Measurements from ENCODE around the gene TNK2. TPM values are rescaled to one million over a fixed set of nuclear protein-coding genes. Genes with fewer than 3 reads are reported as not detected.
"Not testable (repeated sequence)": the region's sequence is repeated elsewhere in the genome, so short reads cannot be mapped to it uniquely, and the experiment has no call there.

The TNK2 gene
- total and polyA plus RNA-seq, 9 donors = 25.6 to 135 (median 103) TPM

GRCh38 chr3:195921334-195921791 is 13.0 kb upstream of the TNK2 start:
- Histone ChIP-seq H3K36me3 (ENCODE audit: control insufficient read depth, insufficient read depth, low read length) (no peaks in the 10 kb centered on the region), H3K4me3 (ENCODE audit: low read length) (no peak overlapping the region), H3K27me3 (ENCODE audit: control insufficient read depth, insufficient read depth, low read length) (peaks cover 7% of the 10 kb centered on the region), H3K9me3 (replicated peaks; ENCODE audit: control insufficient read depth, low read depth, low read length) (no peaks in the 10 kb centered on the region), H3K4me1 (ENCODE audit: control insufficient read depth, insufficient read depth, low read length) (no peaks in the 10 kb centered on the region), H3K27ac (ENCODE audit: low read length) (no peak overlapping the region)
- WGBS (ENCODE audit: insufficient coverage) = 59% methylated on average over 12 of the region's 13 CpGs
- DNase-seq = no peak

GRCh38 chr3:195918176-195918575 is 9.8 kb upstream of the TNK2 start:
- no peaks in the 10 kb centered on the region for H3K36me3 ChIP-seq (ENCODE audit: control insufficient read depth, insufficient read depth, low read length)
- peaks cover 11% of the 10 kb centered on the region for H3K27me3 ChIP-seq (ENCODE audit: control insufficient read depth, insufficient read depth, low read length)
- H3K9me3 ChIP-seq (replicated peaks; ENCODE audit: control insufficient read depth, low read depth, low read length) = no peaks in the 10 kb centered on the region
- DNase-seq = no peak
- no peak overlapping the region for H3K27ac ChIP-seq (ENCODE audit: low read length)
- no peak overlapping the region for H3K4me3 ChIP-seq (ENCODE audit: low read length)
- peaks cover 8% of the 10 kb centered on the region for H3K4me1 ChIP-seq (ENCODE audit: control insufficient read depth, insufficient read depth, low read length)
- 88% methylated on average over 10 of the region's 14 CpGs for WGBS (ENCODE audit: insufficient coverage)

- no peaks in the 10 kb centered on the region for H3K36me3 ChIP-seq (ENCODE audit: control insufficient read depth, insufficient read depth, low read length)
- H3K27me3 ChIP-seq (ENCODE audit: control insufficient read depth, insufficient read depth, low read length) = peaks cover 11% of the 10 kb centered on the region
- DNase-seq = no peak
- H3K27ac ChIP-seq (ENCODE audit: low read length) = no peak overlapping the region
- no peak overlapping the region for H3K4me3 ChIP-seq (ENCODE audit: low read length)
- no peaks in the 10 kb centered on the region for H3K9me3 ChIP-seq (replicated peaks; ENCODE audit: control insufficient read depth, low read depth, low read length)
- H3K4me1 ChIP-seq (ENCODE audit: control insufficient read depth, insufficient read depth, low read length) = peaks cover 8% of the 10 kb centered on the region
- WGBS (ENCODE audit: insufficient coverage) = 87% methylated on average over 2 of the region's 9 CpGs
These were observed 8.6 kb upstream of the TNK2 start for GRCh38 chr3:195916991-195917390.

GRCh38 chr3:195916291-195916690 is 7.9 kb upstream of the TNK2 start:
- WGBS (ENCODE audit: insufficient coverage) = 71% methylated on average over 6 of the region's 6 CpGs
- Histone ChIP-seq H3K36me3 (ENCODE audit: control insufficient read depth, insufficient read depth, low read length) (no peaks in the 10 kb centered on the region), H3K9me3 (replicated peaks; ENCODE audit: control insufficient read depth, low read depth, low read length) (no peaks in the 10 kb centered on the region), H3K4me3 (ENCODE audit: low read length) (no peak overlapping the region), H3K27ac (ENCODE audit: low read length) (no peak overlapping the region), H3K27me3 (ENCODE audit: control insufficient read depth, insufficient read depth, low read length) (peaks cover 11% of the 10 kb centered on the region), H3K4me1 (ENCODE audit: control insufficient read depth, insufficient read depth, low read length) (peaks cover 8% of the 10 kb centered on the region)
- no peak for DNase-seq

- WGBS (ENCODE audit: insufficient coverage) = 18% methylated on average over 7 of the region's 14 CpGs
These were observed 6.5 kb upstream of the TNK2 start for GRCh38 chr3:195914648-195915473.

GRCh38 chr3:195914146-195914545 is 5.8 kb upstream of the TNK2 start:
- WGBS (ENCODE audit: insufficient coverage) = 98% methylated on average over 4 of the region's 8 CpGs
- H3K4me3 ChIP-seq (ENCODE audit: low read length); H3K36me3 ChIP-seq (ENCODE audit: control insufficient read depth, insufficient read depth, low read length); DNase-seq; H3K9me3 ChIP-seq (replicated peaks; ENCODE audit: control insufficient read depth, low read depth, low read length); H3K27ac ChIP-seq (ENCODE audit: low read length): not testable (repeated sequence)
- Histone ChIP-seq H3K4me1 (ENCODE audit: control insufficient read depth, insufficient read depth, low read length) (peaks cover 14% of the 10 kb centered on the region), H3K27me3 (ENCODE audit: control insufficient read depth, insufficient read depth, low read length) (peaks cover 11% of the 10 kb centered on the region)

More at GRCh38 chr3:195914648-195915473, 6.5 kb upstream of the TNK2 start:
- Histone ChIP-seq H3K27me3 (ENCODE audit: control insufficient read depth, insufficient read depth, low read length) (peaks cover 11% of the 10 kb centered on the region), H3K9me3 (replicated peaks; ENCODE audit: control insufficient read depth, low read depth, low read length) (no peaks in the 10 kb centered on the region), H3K4me3 (ENCODE audit: low read length) (no peak overlapping the region), H3K4me1 (ENCODE audit: control insufficient read depth, insufficient read depth, low read length) (peaks cover 12% of the 10 kb centered on the region), H3K27ac (ENCODE audit: low read length) (peak overlapping the region; percentile 49), H3K36me3 (ENCODE audit: control insufficient read depth, insufficient read depth, low read length) (no peaks in the 10 kb centered on the region)
- DNase-seq = peak; percentile 93

- no peak overlapping the region for H3K27ac ChIP-seq (ENCODE audit: low read length)
- no peaks in the 10 kb centered on the region for H3K36me3 ChIP-seq (ENCODE audit: control insufficient read depth, insufficient read depth, low read length)
- H3K4me1 ChIP-seq (ENCODE audit: control insufficient read depth, insufficient read depth, low read length) = peaks cover 17% of the 10 kb centered on the region
- no peak overlapping the region for H3K4me3 ChIP-seq (ENCODE audit: low read length)
- H3K27me3 ChIP-seq (ENCODE audit: control insufficient read depth, insufficient read depth, low read length) = peaks cover 11% of the 10 kb centered on the region
- H3K9me3 ChIP-seq (replicated peaks; ENCODE audit: control insufficient read depth, low read depth, low read length) = no peaks in the 10 kb centered on the region
- DNase-seq = no peak
- 84% methylated on average over 10 of the region's 11 CpGs for WGBS (ENCODE audit: insufficient coverage)
These were observed 5.0 kb upstream of the TNK2 start for GRCh38 chr3:195913382-195913781.

GRCh38 chr3:195911946-195912270 is 3.6 kb upstream of the TNK2 start:
- Histone ChIP-seq H3K9me3 (replicated peaks; ENCODE audit: control insufficient read depth, low read depth, low read length) (no peaks in the 10 kb centered on the region), H3K4me1 (ENCODE audit: control insufficient read depth, insufficient read depth, low read length) (peaks cover 31% of the 10 kb centered on the region), H3K27ac (ENCODE audit: low read length) (no peak overlapping the region), H3K4me3 (ENCODE audit: low read length) (no peak overlapping the region), H3K36me3 (ENCODE audit: control insufficient read depth, insufficient read depth, low read length) (no peaks in the 10 kb centered on the region), H3K27me3 (ENCODE audit: control insufficient read depth, insufficient read depth, low read length) (peaks cover 10% of the 10 kb centered on the region)
- DNase-seq = no peak
- WGBS (ENCODE audit: insufficient coverage) = 60% methylated on average over 2 of the region's 4 CpGs

- DNase-seq = no peak
- Histone ChIP-seq H3K27me3 (ENCODE audit: control insufficient read depth, insufficient read depth, low read length) (peaks cover 6% of the 10 kb centered on the region), H3K4me3 (ENCODE audit: low read length) (no peak overlapping the region), H3K36me3 (ENCODE audit: control insufficient read depth, insufficient read depth, low read length) (no peaks in the 10 kb centered on the region), H3K27ac (ENCODE audit: low read length) (no peak overlapping the region), H3K4me1 (ENCODE audit: control insufficient read depth, insufficient read depth, low read length) (peaks cover 38% of the 10 kb centered on the region), H3K9me3 (replicated peaks; ENCODE audit: control insufficient read depth, low read depth, low read length) (no peaks in the 10 kb centered on the region)
- 86% methylated on average over 9 of the region's 14 CpGs for WGBS (ENCODE audit: insufficient coverage)
These were observed 2.9 kb upstream of the TNK2 start for GRCh38 chr3:195911041-195911945.

GRCh38 chr3:195910499-195910845 is 2.1 kb upstream of the TNK2 start:
- Histone ChIP-seq H3K27me3 (ENCODE audit: control insufficient read depth, insufficient read depth, low read length) (peaks cover 2% of the 10 kb centered on the region), H3K27ac (ENCODE audit: low read length) (no peak overlapping the region)
- no peak for DNase-seq

More at GRCh38 chr3:195910499-195910845, 2.1 kb upstream of the TNK2 start:
- no peaks in the 10 kb centered on the region for H3K9me3 ChIP-seq (replicated peaks; ENCODE audit: control insufficient read depth, low read depth, low read length)
- no peaks in the 10 kb centered on the region for H3K36me3 ChIP-seq (ENCODE audit: control insufficient read depth, insufficient read depth, low read length)
- no peak overlapping the region for H3K4me3 ChIP-seq (ENCODE audit: low read length)
- 83% methylated on average over 5 of the region's 8 CpGs for WGBS (ENCODE audit: insufficient coverage)
- peaks cover 39% of the 10 kb centered on the region for H3K4me1 ChIP-seq (ENCODE audit: control insufficient read depth, insufficient read depth, low read length)
